Chondrocyte (in vitro differentiated cells): ENCODE data around the gene AGTR1. TPM values are rescaled to one million over a fixed set of nuclear protein-coding genes. Genes with fewer than 3 reads are reported as not detected.

ENCODE experiments used
- DNase-seq: peaks from one replicate; pipeline ENCODE4 v3.0.0; 2021; ENCODE audit warnings: mixed read lengths, low spot score
- H3K27ac Mint-ChIP-seq: one replicate; pipeline ENCODE4 v1.8.0; 2021; ENCODE audit warnings: mild to moderate bottlenecking, moderate library complexity, mixed read lengths; ENCODE audit not compliant: unreplicated experiment
- H3K27me3 Mint-ChIP-seq: 2 replicates; pipeline ENCODE4 v1.8.0; 2021; ENCODE audit warnings: low read depth, mixed read lengths
- H3K36me3 Mint-ChIP-seq: 2 replicates; pipeline ENCODE4 v1.8.0; 2021; ENCODE audit warnings: low read depth, mixed read lengths
- H3K4me1 Mint-ChIP-seq: 2 replicates; pipeline ENCODE4 v1.8.0; 2021; ENCODE audit warnings: low read depth, mild to moderate bottlenecking, mixed read lengths
- H3K4me3 Mint-ChIP-seq: one replicate; pipeline ENCODE4 v1.8.0; 2021; ENCODE audit warnings: mild to moderate bottlenecking, moderate library complexity, mixed read lengths; ENCODE audit not compliant: unreplicated experiment
- H3K9me3 Mint-ChIP-seq: 2 replicates; pipeline ENCODE4 v1.8.0; 2021; ENCODE audit warnings: low read depth, mixed read lengths
- total RNA-seq: library from RNA; stranded (reverse); gene quantifications from 3 replicates; pipeline ENCODE4 v1.2.1, GENCODE V29; 2021
- TF ChIP-seq, protein P1 (sequence below): fragments of 200-600 bp; sonication (generic); IDR thresholded peaks from 2 replicates; pipeline ENCODE4 v1.5.0; 2021; ENCODE audit warnings: antibody characterized with exemption, mild to moderate bottlenecking, moderate library complexity

The AGTR1 gene
- total RNA-seq, 1 donor from 2014 or later, result 2.2 TPM

DNA sequence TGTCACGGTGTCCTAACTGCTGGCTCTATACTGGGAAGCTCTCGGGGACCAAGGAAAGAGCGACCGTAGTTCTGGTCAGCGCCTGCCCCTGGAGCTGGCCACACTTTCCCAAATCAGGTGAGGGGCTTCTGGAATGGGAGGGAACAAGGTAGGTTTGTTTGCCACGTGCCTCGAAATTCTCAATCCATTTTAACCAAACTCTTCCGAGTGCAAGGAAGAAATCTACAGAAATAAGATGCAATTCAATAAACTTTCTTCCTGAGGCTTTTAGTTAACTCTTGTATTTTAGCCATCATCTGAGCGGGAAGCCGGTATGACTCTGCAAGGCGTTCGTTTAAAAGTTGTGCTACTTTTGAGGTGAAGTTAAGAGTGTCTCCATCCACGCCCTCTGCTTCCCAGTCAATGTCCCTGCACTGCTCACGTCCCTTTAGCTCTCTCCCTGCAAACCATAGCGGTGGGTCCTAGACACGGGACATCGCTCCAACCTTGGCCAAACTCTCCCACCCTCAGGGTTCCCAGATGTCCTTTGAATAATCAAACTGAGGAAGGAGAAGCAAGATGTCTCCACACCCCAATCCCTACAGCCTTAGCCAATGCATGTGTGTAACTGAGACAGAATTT lies 597 bp downstream of the AGTR1 start:
- peak overlapping the region; percentile 90 for H3K4me3 Mint-ChIP-seq
- H3K9me3 Mint-ChIP-seq, result no peaks in the 10 kb centered on the region
- no peak for DNase-seq
- H3K27me3 Mint-ChIP-seq, result no peaks in the 10 kb centered on the region
- no peaks in the 10 kb centered on the region for H3K36me3 Mint-ChIP-seq
- H3K4me1 Mint-ChIP-seq, result peaks cover 13% of the 10 kb centered on the region
- TF ChIP-seq, protein P1, sequence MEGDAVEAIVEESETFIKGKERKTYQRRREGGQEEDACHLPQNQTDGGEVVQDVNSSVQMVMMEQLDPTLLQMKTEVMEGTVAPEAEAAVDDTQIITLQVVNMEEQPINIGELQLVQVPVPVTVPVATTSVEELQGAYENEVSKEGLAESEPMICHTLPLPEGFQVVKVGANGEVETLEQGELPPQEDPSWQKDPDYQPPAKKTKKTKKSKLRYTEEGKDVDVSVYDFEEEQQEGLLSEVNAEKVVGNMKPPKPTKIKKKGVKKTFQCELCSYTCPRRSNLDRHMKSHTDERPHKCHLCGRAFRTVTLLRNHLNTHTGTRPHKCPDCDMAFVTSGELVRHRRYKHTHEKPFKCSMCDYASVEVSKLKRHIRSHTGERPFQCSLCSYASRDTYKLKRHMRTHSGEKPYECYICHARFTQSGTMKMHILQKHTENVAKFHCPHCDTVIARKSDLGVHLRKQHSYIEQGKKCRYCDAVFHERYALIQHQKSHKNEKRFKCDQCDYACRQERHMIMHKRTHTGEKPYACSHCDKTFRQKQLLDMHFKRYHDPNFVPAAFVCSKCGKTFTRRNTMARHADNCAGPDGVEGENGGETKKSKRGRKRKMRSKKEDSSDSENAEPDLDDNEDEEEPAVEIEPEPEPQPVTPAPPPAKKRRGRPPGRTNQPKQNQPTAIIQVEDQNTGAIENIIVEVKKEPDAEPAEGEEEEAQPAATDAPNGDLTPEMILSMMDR, result no peak
- H3K27ac Mint-ChIP-seq, result no peak overlapping the region

DNA sequence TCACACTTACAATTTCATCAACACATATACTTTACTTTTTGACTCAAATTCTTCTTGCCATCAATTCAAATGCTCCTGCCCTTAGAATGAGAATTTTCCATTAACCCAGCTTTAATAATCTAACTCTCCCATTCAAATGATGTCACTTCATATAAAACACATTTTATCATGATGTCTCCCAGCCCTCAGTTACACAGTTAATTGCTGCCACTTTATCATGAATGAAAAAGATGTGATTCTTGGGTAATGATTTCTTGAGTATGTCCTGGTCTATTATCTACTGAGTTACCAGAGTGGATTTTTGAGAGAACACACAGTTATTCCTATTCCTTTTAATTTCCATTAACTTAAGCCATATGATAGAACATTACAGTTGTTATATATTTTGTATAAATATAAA lies 7.6 kb downstream of the AGTR1 start:
- Mint-ChIP-seq H3K9me3 (no peaks in the 10 kb centered on the region), H3K4me3 (no peak overlapping the region), H3K27me3 (no peaks in the 10 kb centered on the region), H3K27ac (no peak overlapping the region), H3K4me1 (peaks cover 21% of the 10 kb centered on the region), H3K36me3 (no peaks in the 10 kb centered on the region)
- TF ChIP-seq, protein P1, result no peak
- no peak for DNase-seq

DNA sequence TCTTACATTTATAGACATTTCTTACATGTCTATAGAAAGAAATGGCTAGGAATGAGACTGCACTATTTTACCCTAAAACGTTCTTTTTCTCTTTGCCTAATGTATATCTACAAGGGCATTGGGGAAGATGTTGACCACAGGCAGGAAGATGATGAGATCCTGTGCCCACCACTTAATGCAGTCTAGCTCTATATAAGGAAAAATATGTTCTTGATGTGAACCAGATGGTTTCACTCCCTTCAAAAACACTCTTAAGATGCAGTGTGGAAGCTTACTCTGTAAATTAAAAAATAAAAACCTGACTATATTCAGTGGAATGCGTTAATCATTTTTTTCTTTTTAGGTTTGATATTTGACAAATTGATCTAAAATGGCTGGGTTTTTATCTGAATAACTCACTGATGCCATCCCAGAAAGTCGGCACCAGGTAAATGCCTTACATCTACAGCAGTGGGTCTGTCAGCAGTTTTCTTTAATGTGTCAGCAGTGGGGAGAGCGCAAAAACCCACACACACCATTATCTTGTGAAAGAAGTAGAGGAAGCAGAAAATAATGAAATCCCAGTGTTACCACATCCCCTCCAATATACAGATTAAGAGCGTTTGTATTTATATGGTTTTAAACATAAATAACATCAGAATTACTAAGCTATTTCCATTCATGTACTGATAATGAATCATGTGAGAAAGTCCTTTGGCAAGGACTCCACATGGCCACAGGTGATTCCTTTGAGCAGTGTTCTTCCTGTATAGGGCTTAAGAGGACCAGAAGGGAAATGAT lies 10.1 kb downstream of the AGTR1 start:
- H3K9me3 Mint-ChIP-seq, result no peaks in the 10 kb centered on the region
- DNase-seq, result no peak
- H3K27me3 Mint-ChIP-seq, result no peaks in the 10 kb centered on the region

DNA sequence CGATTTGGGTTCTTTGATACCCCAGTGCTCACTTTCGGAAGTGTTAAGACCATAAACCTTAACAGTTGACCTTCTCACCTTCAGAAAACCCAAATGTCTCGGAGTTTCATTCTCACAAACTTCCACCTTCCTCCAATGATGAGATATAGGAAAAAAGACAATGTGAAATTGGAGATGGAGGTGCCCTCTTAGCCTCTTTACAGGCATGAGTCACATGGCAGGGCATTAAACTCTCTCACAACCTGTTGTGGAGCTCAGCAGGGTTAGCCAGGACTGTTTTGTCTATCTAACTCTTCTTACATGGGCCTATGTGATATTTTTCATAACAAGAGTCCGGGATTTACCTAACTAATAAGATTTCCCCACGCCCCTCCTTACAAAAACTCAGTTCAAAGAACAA lies 10.7 kb downstream of the AGTR1 start:
- H3K9me3 Mint-ChIP-seq, result no peaks in the 10 kb centered on the region
- no peaks in the 10 kb centered on the region for H3K36me3 Mint-ChIP-seq
- peaks cover 21% of the 10 kb centered on the region for H3K4me1 Mint-ChIP-seq
- no peak overlapping the region for H3K27ac Mint-ChIP-seq
- DNase-seq, result no peak
- TF ChIP-seq, protein P1, result no peak
- no peaks in the 10 kb centered on the region for H3K27me3 Mint-ChIP-seq
- no peak overlapping the region for H3K4me3 Mint-ChIP-seq

More for the DNA sequence above, 10.1 kb downstream of the AGTR1 start:
- Mint-ChIP-seq H3K4me3 (no peak overlapping the region), H3K36me3 (no peaks in the 10 kb centered on the region), H3K27ac (no peak overlapping the region), H3K4me1 (peaks cover 21% of the 10 kb centered on the region)
- TF ChIP-seq, protein P1, result no peak

DNA sequence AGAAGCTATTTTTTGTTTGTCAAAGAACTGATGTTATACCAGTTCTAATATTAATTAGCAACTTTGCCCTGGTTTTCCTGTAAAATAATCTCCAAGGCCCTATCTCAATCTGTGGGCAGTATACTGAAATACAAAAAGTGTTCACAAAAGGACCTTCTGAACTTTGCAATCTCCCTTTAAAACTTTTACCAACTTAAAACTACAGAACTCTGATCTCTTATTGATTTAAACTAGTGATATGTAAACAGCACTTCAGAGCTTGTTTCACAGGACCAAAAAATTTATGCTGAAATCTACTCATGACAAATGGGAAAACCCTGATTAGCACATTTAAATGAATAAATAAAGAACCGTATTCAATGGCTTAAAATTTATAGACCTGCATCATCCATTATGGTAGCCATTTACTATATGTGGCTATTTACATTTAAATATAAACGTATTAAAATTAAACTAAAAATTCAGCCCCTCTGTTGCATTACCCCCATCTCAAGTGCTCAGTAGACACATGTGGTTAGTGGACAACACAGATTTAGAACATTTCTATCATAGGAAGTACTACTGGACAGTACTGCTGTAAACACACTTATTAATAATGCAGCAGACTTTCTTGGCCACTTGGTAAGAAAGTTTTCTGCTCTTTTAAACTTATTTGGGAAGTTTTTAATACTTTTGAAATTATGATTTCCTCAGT lies 12.0 kb downstream of the AGTR1 start:
- no peak for DNase-seq
- peaks cover 21% of the 10 kb centered on the region for H3K4me1 Mint-ChIP-seq
- H3K36me3 Mint-ChIP-seq, result no peaks in the 10 kb centered on the region
- TF ChIP-seq, protein P1, result no peak
- H3K27ac Mint-ChIP-seq, result no peak overlapping the region
- no peak overlapping the region for H3K4me3 Mint-ChIP-seq
- no peaks in the 10 kb centered on the region for H3K9me3 Mint-ChIP-seq
- H3K27me3 Mint-ChIP-seq, result no peaks in the 10 kb centered on the region
